DMS79 (cell line): ENCODE results near the gene TIGD1.
A peak's percentile ranks its signal among the peaks of the same experiment; 100 is the strongest.

Experiments used
- DNase-seq: peaks from one replicate; lab custom pipeline; 2025; lab: John Stamatoyannopoulos, UW

Gene TIGD1

GRCh38 chr2:232523682-232524597, 26.4 kb downstream of the TIGD1 start:
- DNase-seq = peak; percentile 10

DNA sequence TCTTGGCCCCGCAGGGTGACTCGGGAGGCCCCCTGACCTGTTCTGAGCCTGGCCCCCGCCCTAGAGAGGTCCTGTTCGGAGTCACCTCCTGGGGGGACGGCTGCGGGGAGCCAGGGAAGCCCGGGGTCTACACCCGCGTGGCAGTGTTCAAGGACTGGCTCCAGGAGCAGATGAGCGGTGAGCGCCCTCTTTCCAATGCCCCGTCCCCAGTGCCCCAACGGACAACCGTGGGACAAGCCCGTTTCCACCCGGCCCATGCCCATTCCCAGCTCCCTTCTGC, 27.0 kb downstream of the TIGD1 start:
- DNase-seq = no peak

DNA sequence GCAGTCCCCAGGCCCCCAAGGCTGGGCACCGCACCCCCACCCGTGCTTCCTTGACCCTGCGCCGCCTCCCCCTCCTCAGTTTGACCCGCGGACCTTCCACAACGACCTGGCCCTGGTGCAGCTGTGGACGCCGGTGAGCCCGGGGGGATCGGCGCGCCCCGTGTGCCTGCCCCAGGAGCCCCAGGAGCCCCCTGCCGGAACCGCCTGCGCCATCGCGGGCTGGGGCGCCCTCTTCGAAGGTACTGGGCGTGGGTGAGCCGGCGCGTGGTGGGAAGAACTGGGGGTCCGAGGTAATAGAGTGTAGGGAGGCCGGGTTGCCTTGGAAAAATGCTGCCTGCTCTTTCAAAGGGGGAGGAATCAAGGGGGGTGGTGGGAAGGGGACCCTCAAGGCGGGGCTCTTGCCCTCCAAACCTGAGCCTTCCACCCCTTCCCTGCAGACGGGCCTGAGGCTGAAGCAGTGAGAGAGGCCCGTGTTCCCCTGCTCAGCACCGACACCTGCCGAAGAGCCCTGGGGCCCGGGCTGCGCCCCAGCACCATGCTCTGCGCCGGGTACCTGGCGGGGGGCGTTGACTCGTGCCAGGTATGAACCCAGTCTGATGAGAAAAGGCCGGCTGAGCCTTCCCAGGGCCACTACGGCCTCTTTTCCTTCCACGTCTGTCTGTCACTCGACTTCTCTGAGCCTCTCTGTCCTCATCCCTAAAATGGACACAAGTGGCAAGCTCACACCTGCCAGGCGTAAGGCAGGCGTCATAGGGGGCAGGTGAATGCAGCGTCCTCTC, 27.5 kb downstream of the TIGD1 start:
- no peak for DNase-seq

DNA sequence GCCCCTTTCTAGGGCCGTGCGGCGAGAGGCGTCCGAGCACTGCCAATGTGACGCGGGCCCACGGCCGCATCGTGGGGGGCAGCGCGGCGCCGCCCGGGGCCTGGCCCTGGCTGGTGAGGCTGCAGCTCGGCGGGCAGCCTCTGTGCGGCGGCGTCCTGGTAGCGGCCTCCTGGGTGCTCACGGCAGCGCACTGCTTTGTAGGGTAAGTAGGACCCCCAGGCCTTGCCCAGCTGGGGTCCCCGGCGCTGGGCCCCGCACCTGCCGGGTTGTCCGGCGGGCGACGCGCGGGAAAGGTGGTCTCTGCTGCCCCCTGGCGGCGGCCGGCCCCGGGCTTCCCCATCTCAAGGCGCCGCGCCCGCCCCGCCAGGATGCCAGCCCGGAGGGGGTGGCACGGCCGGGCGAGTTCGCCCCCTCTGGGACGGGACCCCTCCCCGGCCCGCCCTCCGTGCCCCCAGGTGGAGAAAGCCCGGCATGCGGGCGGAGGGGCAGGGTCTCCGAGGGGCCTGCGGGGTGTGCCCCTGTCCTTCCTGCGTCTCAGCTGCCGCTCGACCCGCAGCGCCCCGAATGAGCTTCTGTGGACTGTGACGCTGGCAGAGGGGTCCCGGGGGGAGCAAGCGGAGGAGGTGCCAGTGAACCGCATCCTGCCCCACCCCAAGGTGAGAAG, 28.3 kb downstream of the TIGD1 start:
- no peak for DNase-seq

DNA sequence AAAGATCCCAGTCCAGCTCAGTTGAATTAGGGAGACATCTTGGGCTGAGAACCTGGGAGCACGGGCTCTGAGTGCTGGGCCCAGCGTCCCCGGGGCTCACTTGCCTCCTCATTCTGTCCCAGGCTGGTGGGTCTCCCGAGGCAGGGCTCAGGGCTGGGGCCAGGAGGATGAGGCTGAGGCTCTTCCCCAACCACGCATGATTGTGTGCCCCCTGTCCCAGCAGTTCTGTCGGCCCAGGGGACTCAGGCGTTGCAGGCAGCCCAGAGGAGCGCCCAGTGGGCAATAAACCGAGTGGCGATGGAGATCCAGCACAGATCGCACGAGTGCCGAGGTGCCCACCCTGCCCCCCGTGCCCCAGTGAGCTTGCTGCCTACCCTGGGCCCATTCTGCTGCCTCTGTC, 29.3 kb downstream of the TIGD1 start:
- DNase-seq = no peak

- no peak for DNase-seq
Observed at GRCh38 chr2:232520489-232520888, 29.9 kb downstream of the TIGD1 start.

DNA sequence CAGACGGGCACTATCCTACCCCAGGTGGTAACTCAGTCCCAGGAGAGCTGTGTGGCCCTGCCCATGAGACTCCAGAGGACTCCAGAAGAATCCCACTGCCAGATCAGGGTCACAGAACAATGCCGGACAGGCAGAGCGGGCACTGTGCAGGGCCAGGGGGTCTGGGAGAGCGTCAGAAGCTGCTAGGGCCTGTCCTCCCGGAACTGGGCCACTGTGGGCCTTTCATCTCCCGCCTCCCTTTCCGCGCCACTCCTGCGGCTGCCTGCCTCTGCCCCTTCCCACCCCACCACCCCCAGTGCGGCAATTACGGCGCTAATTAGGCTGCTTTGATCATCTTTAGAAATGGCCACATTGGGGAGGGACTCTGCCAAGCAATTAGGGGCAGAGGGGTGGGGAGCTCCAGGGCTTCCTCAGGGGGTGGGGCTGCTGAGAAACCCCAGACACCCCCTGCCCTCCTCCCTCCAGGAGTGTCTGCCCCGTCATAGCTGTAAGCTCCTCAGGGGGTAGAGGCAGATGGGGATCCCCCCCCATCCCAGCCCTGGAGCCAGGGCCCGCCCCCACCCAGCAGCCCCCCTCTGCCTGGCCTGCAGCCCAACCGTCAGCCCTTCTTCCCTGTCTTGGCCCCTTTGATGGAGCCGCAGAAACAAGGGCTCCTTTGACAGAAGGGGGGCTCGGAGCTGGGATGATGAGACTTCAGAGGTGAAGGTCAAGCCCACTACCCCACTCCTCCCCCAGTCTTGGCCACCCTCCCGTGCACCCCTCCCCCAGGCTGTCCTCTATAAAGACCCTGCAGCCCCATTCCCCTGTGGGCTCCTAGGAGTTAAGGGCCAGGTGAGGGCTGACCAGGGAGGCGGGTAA, 30.5 kb downstream of the TIGD1 start, which contains the start of gene PRSS56:
PRSS56 (plus strand) TSS at position 808 of the 858 bp plus-strand sequence. CDS start 211 bp downstream, outside the sequence.
- DNase-seq = no peak

GRCh38 chr2:232518844-232519243, 31.5 kb downstream of the TIGD1 start:
- DNase-seq = no peak

DNA sequence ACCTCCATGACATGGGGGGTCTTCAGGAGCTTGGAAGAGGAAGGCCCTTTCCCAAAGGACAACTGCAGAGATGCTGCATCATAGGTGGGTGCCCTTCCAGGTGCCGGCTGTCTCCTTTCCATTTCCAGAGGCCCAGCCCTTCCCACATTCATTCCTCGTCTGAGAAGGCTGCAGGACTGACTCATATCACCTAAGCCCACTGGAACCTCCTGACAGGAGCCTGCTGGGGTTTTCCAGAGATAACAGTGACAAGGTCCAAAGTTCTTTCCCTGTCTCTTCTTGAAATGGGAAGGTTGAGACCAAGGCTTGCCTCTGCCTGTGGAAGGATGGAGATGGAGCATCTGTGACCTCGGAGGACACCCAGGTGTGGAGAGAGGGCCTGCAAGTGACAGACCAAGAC, 33.8 kb downstream of the TIGD1 start:
- DNase-seq = no peak

DNA sequence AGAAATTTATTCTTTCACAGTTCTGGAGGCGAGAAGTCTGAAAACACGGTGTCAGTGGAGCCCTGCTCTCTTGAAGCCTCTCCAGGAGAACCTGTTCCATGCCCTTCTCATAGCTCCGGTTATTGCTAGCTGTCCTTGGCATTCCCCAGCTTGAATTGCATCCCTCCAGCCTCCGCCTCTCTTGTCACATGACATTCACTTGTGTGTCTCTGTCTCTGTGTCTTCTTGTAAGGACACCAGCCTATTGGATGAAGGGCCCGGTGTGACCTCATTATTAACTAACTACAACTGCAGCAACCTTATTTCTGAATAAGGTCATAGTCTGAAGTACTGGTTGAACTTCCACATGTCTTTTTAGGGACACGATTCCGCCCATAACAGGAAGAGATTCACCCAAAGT, 34.7 kb downstream of the TIGD1 start:
- DNase-seq = no peak

GRCh38 chr2:232513353-232513752, 37.0 kb downstream of the TIGD1 start:
- DNase-seq = no peak

DNA sequence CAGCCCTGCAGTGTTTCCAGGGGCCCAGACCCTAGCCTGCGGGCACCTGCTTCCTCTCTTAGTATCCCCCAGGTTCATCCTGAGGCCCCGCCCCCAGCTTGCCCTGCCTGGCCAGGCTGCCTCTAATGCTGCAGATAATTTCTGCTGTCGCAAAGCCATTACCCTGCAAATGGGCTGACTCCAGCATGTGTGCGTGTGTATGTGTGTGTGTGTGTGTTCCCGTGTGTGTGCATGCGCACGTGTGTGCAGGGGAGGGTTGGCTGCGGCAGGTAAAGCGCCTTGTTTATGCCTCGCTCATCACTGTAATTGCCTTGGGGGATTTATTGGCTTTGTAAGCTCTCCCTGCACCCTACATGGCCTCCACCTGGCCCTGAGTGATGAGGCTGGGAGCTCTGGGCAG, 37.8 kb downstream of the TIGD1 start:
- no peak for DNase-seq

DNA sequence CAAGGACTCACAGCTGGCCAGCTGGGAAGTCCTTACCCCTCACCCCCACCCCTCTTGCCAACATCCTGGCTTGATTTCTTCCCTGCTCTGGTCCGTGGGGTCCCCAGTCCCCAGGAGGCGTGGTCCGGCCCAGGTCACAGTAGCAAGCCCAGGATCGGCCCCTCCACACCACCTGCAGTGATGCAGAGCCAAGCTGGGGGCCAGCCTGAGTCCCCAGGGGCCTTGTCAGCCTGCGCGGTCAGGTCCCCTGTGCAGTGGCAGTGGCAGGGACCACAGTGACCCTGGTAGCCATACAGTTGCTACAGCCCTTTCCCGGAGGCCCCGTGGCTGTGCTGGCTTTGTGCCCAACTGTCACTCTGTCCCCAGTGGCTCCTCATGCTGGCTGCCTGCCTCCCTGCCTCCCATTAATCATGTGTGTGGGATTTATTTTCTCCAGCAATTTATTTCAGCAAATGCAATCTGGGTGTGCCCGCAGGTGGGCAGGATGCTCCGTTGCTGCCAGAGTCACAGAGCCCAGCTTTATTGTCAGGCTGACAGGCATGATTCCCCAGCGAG, 38.9 kb downstream of the TIGD1 start:
- DNase-seq = no peak

DNA sequence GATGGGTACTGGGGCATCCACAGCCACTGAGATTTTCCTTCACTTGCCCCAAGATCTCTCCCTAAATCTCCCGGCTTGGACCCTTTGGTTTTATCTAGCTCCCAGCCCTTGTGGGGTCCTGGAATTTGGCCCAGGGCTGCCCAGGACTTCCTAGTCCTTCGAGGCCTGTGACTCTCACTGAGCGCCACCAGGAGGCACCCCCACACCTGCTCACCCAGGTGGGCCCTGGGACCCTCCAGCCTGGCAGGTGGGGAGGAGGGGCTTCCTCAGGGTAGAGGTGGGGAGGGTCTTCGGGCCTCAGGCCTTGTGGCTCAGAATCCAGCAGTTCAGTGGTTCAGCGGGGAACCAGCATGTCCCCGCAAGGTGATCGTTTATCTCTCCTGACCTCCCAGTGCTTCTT, 42.1 kb downstream of the TIGD1 start:
- no peak for DNase-seq

GRCh38 chr2:232506709-232507108, 43.6 kb downstream of the TIGD1 start:
- no peak for DNase-seq

- no peak for DNase-seq
Observed at GRCh38 chr2:232505856-232506255, 44.5 kb downstream of the TIGD1 start.

GRCh38 chr2:232504438-232504837, 45.9 kb downstream of the TIGD1 start:
- peak; percentile 40 for DNase-seq

- DNase-seq = no peak
Observed at GRCh38 chr2:232503809-232504323, 46.5 kb downstream of the TIGD1 start.

DNA sequence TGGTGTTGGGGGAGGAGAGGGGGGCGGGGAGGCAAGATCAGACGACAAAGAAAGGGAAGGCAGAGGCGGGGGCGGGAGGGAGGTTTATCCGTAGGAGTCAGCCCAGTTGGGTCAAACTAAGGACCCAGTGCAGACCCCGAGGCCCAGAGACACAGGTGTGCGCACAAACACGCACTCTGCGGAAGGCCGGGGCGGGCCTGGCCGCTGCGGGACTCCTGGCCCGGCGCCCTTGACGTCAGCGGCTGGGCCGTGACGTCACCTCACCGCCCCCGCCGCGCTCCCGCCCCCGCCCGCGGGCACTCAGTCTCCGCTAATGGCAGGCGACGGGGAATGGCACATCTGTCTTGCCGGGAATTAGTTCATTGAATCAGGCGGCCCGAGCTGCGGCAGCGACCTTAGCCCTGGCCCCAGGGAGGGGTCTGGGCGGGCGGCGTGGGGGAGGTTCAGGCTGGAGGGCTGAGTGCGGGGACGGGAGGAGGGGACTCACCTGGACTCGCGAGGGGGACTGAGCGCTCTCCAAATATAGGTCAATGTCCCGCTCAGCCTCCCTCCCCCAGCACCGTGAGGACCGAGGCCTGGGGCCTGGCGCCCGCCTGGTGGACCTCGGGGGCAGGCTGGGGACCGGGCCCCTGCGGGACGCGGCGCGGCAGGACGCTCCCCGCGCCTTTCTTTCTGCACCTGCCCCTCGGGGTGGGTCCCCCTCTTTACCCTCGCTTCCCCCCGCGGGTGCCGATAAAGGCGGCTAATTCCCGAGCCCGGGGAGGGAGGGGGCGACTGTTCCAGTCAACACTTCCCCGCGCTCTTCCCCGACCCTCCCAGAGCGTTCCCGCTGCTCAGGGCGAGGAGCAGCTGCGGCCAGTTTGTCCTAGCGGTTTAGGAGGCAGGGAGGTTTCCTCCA, 47.2 kb downstream of the TIGD1 start:
- DNase-seq = no peak

DNA sequence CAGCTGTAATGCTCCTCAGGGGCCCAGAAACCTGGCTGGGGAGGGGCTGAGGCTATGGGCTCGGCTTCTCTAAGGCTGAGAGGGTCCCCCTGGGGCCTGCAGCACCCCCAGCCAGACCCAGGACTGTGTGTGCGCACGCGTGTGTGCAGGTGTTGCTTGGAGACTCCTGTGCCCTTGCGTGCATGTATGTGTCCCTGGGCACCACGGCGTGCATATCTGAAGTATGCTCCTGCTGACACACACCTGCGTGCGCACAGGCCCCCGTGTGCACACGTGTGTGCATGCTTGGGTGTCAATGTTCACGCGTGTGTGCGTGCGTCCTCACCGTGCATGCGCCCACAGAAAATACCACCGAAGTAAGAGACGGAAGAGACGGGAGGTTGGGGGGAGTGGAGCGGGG, 47.8 kb downstream of the TIGD1 start:
- no peak for DNase-seq
